PC-3 (cell line): ENCODE results near the gene PLXNB3.

Experiments used
- EZH2 ChIP-seq: fragments of 300-600 bp; sonication (generic); IDR thresholded peaks from one replicate; pipeline ENCODE4 v1.6.1; 2017; ENCODE audit warnings: antibody characterized with exemption, mild to moderate bottlenecking, low read length; ENCODE audit not compliant: unreplicated experiment
- TF ChIP-seq, protein P1 (sequence below): fragments of 300-600 bp; sonication (generic); conservative IDR thresholded peaks from 2 replicates; pipeline ENCODE4 v1.5.1; 2017; ENCODE audit warnings: antibody characterized with exemption, low read depth, mild to moderate bottlenecking, low read length

DNA sequence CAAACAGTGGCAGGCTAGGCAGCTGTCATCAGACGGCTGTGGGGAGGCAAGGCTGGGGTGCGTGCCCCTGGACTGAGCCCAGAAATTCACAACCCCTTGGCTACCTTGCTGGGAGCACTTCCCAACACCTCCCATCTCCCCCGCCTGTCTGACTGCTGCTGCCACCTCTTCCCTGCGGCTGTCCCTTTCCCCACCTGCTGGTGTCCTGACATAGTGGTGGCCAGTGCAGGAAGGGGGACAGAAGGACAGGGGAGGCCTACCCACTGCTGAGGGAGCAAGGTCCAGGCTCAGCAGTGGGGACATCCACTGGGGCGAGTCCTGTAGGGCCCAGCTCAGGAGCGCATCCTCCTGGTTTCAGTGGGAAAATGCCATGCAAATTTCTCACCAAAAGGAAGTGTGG, 36.0 kb upstream of the PLXNB3 start:
- TF ChIP-seq, protein P1, sequence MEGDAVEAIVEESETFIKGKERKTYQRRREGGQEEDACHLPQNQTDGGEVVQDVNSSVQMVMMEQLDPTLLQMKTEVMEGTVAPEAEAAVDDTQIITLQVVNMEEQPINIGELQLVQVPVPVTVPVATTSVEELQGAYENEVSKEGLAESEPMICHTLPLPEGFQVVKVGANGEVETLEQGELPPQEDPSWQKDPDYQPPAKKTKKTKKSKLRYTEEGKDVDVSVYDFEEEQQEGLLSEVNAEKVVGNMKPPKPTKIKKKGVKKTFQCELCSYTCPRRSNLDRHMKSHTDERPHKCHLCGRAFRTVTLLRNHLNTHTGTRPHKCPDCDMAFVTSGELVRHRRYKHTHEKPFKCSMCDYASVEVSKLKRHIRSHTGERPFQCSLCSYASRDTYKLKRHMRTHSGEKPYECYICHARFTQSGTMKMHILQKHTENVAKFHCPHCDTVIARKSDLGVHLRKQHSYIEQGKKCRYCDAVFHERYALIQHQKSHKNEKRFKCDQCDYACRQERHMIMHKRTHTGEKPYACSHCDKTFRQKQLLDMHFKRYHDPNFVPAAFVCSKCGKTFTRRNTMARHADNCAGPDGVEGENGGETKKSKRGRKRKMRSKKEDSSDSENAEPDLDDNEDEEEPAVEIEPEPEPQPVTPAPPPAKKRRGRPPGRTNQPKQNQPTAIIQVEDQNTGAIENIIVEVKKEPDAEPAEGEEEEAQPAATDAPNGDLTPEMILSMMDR: peak; percentile 35
- no peak for TF ChIP-seq EZH2
